Measurements from ENCODE around the gene RECQL5.

RECQL5 gene

GRCh38 chr17:75649687-75650086, 17.3 kb downstream of the RECQL5 start:
- TF ChIP-seq ZNF514 (tag by site-specific recombination; IDR thresholded peaks at IDR 0.05), result no peak
- TF ChIP-seq PRDM2 (tag by site-specific recombination; IDR thresholded peaks at IDR 0.05; ENCODE audit: borderline replicate concordance), result no peak
- TF ChIP-seq, protein P1, sequence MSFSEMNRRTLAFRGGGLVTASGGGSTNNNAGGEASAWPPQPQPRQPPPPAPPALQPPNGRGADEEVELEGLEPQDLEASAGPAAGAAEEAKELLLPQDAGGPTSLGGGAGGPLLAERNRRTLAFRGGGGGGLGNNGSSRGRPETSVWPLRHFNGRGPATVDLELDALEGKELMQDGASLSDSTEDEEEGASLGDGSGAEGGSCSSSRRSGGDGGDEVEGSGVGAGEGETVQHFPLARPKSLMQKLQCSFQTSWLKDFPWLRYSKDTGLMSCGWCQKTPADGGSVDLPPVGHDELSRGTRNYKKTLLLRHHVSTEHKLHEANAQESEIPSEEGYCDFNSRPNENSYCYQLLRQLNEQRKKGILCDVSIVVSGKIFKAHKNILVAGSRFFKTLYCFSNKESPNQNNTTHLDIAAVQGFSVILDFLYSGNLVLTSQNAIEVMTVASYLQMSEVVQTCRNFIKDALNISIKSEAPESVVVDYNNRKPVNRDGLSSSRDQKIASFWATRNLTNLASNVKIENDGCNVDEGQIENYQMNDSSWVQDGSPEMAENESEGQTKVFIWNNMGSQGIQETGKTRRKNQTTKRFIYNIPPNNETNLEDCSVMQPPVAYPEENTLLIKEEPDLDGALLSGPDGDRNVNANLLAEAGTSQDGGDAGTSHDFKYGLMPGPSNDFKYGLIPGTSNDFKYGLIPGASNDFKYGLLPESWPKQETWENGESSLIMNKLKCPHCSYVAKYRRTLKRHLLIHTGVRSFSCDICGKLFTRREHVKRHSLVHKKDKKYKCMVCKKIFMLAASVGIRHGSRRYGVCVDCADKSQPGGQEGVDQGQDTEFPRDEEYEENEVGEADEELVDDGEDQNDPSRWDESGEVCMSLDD (tag by site-specific recombination; IDR thresholded peaks at IDR 0.05), result no peak
- TF ChIP-seq ZNF747 (tag by site-specific recombination; IDR thresholded peaks at IDR 0.05), result no peak
- TF ChIP-seq GLIS2 (tag by site-specific recombination; IDR thresholded peaks at IDR 0.05), result no peak
- TF ChIP-seq, protein P2, sequence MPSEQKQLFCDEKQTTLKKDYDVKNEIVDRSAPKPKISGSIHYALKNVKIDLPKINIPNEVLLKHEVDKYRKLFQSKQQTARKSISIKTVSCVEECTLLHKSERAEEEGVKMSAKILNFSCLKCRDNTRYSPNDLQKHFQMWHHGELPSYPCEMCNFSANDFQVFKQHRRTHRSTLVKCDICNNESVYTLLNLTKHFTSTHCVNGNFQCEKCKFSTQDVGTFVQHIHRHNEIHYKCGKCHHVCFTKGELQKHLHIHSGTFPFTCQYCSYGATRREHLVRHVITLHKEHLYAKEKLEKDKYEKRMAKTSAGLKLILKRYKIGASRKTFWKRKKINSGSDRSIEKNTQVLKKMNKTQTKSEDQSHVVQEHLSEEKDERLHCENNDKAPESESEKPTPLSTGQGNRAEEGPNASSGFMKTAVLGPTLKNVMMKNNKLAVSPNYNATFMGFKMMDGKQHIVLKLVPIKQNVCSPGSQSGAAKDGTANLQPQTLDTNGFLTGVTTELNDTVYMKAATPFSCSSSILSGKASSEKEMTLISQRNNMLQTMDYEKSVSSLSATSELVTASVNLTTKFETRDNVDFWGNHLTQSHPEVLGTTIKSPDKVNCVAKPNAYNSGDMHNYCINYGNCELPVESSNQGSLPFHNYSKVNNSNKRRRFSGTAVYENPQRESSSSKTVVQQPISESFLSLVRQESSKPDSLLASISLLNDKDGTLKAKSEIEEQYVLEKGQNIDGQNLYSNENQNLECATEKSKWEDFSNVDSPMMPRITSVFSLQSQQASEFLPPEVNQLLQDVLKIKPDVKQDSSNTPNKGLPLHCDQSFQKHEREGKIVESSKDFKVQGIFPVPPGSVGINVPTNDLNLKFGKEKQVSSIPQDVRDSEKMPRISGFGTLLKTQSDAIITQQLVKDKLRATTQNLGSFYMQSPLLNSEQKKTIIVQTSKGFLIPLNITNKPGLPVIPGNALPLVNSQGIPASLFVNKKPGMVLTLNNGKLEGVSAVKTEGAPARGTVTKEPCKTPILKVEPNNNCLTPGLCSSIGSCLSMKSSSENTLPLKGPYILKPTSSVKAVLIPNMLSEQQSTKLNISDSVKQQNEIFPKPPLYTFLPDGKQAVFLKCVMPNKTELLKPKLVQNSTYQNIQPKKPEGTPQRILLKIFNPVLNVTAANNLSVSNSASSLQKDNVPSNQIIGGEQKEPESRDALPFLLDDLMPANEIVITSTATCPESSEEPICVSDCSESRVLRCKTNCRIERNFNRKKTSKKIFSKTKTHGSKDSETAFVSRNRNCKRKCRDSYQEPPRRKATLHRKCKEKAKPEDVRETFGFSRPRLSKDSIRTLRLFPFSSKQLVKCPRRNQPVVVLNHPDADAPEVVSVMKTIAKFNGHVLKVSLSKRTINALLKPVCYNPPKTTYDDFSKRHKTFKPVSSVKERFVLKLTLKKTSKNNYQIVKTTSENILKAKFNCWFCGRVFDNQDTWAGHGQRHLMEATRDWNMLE (tag by site-specific recombination; conservative IDR thresholded peaks at IDR 0.05; ENCODE audit: low read depth), result no peak
- no peak for TF ChIP-seq ZNF174 (tag by site-specific recombination; IDR thresholded peaks at IDR 0.05)
- no peak for TF ChIP-seq ZNF239 (tag by site-specific recombination; IDR thresholded peaks at IDR 0.05)
- no peak for TF ChIP-seq ZNF658 (tag by site-specific recombination; IDR thresholded peaks at IDR 0.05)
- TF ChIP-seq ZNF398 (tag by site-specific recombination; IDR thresholded peaks at IDR 0.05), result no peak
- no peak for TF ChIP-seq ZNF768 (tag by site-specific recombination; IDR thresholded peaks at IDR 0.05)
- no peak for TF ChIP-seq ZNF473 (tag by site-specific recombination; IDR thresholded peaks at IDR 0.05)
- TF ChIP-seq ZNF677 (tag by site-specific recombination; IDR thresholded peaks at IDR 0.05), result no peak
- no peak for TF ChIP-seq ZNF16 (tag by site-specific recombination; IDR thresholded peaks at IDR 0.05; ENCODE audit: low read depth)
- TF ChIP-seq, protein P3, sequence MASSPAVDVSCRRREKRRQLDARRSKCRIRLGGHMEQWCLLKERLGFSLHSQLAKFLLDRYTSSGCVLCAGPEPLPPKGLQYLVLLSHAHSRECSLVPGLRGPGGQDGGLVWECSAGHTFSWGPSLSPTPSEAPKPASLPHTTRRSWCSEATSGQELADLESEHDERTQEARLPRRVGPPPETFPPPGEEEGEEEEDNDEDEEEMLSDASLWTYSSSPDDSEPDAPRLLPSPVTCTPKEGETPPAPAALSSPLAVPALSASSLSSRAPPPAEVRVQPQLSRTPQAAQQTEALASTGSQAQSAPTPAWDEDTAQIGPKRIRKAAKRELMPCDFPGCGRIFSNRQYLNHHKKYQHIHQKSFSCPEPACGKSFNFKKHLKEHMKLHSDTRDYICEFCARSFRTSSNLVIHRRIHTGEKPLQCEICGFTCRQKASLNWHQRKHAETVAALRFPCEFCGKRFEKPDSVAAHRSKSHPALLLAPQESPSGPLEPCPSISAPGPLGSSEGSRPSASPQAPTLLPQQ (tag by site-specific recombination; IDR thresholded peaks at IDR 0.05), result no peak
- TF ChIP-seq ZNF48 (tag by site-specific recombination; IDR thresholded peaks at IDR 0.05), result no peak
- TF ChIP-seq ZNF670 (tag by site-specific recombination; IDR thresholded peaks at IDR 0.05; ENCODE audit: low read depth), result no peak
- TF ChIP-seq ZNF654 (tag by site-specific recombination; IDR thresholded peaks at IDR 0.05; ENCODE audit: low read depth), result no peak
- H3K4me1 ChIP-seq (ENCODE audit: control insufficient read depth, insufficient read depth, low read length), result no peaks in the 10 kb centered on the region

More at GRCh38 chr17:75649687-75650086, 17.3 kb downstream of the RECQL5 start:
- ChIA-PET CTCF (interaction anchor here (0.6 to 22.8 kb wide), 5 partner anchors 9 to 99 kb away, joined by 3 to 410 read pairs (median 24); partner anchors contain the start of gene SMIM5), POLR2A (no interaction called here)
- Histone ChIP-seq H3K9me3 (ENCODE audit: control insufficient read depth, insufficient read depth, low read depth, low read length) (no peaks in the 10 kb centered on the region), H3K36me3 (ENCODE audit: control insufficient read depth in 2 of 2, insufficient read depth in 1 of 2, low read length in 2 of 2) (peaks cover 29 to 80% of the 10 kb centered on the region in 2 experiments), H3K27ac (ENCODE audit: extremely low read depth, low read depth, low read length) (no peak overlapping the region), H3K4me3 (ENCODE audit: low read depth, low read length) (no peak overlapping the region)
